ENCODE measurements around the gene PRICKLE4. TPM values are rescaled to one million over a fixed set of nuclear protein-coding genes. Genes with fewer than 3 reads are reported as not detected.

Gene PRICKLE4
- polyA plus RNA-seq, 2 donors = 7.3 to 8.9 TPM

DNA sequence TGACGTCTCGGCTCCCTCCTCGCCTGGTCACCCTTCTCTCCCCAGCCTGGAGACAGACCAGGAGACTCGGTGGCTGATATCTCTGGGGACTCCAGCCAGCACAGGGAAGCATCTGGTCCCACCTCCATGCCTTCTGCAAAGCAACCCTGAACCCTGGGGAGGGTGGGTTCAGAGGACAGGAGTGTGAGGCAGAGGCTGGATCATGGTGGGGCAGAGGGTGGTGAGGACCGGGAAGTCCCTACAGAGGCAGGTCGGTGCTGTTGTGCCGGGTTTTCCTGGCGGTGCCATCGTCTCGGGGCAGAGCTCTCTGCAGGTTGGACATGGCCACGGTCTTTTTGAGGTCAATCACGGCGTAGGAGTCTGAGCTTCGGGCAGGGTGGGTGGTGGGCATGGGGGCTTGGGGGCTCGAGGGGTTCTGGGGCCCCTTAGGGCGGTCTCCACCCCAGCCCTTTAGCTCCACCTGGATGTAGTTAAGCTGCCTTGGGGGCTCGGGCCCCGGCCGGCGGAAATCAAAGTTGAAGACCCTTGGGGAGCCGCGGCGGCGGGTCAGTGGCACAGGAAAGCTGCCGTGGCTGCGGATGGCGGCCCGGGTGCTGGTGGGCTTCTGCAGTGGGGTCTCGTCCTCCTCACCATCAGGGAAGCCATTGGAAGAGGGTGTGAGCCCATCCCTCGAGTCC is 10.1 kb upstream of the PRICKLE4 start:
- H3K27me3 ChIP-seq (ENCODE audit: control insufficient read depth in 1 of 2, insufficient read depth in 2 of 2, low read length in 2 of 2) = no peaks in the 10 kb centered on the region
- H3K27ac ChIP-seq (ENCODE audit: low read depth in 2 of 2, low read length in 1 of 2) = no peak overlapping the region
- 89 to 91% methylated on average over 29 to 30 of the region's 30 CpGs for WGBS, 2 donors
- H3K36me3 ChIP-seq (ENCODE audit: control insufficient read depth in 2 of 2, insufficient read depth in 2 of 2, low read length in 1 of 2) = peaks cover 8 to 36% of the 10 kb centered on the region in 2 donors
- no peak overlapping the region for H3K4me3 ChIP-seq (ENCODE audit: low read depth in 1 of 2, low read length in 2 of 2)
- H3K9me3 ChIP-seq (ENCODE audit: control insufficient read depth in 2 of 2, insufficient read depth in 1 of 2, low read depth in 1 of 2, low read length in 1 of 2) = no peaks in the 10 kb centered on the region
- H3K4me1 ChIP-seq (ENCODE audit: control insufficient read depth in 2 of 2, insufficient read depth in 2 of 2, low read length in 1 of 2) = peaks cover 0 to 4% of the 10 kb centered on the region in 2 donors

DNA sequence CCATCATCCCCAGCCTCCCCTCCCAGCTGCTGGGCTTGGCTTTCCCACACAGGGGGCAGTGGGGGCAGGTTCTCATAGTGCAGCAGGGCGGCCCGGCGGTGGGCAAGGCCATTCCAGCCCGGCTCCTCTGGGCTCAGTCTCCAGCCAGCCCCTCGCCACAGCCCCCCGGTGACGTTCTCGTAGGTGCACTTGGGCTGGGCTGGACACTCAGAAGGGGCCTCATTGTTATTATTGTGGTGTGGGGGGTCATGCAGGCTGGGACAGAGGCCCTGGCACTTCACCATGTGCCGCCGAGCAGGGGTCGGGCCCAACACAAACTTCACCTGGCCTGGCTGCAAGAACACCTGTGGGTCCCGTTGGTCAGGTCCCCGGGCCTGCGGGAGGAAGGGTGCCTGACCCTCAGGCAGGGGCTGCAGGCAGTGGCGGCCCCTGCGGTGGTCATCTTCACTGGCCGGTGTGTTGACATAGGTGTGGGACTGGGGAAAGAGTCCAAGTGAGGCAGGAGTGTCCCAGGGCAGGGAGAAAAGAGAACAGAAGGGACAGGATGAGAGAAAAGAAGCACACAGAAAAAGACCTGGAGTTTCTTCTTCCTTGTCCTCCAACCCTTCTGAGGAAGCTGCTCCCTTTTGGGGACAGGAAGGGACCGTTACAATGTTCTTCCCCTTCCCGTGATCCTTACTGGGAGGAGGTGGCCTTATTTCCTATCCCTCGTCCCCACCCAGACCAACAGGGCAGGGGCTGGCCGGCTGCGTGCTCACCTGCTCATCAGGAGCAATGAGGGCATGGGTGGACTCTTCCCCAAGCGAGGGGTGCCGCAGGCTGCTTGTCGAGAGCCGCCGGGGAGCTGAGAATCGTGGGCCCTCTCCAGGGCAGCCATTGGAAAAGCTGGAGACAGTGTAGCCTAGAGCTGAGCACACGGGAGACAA is 9.3 kb upstream of the PRICKLE4 start:
- Histone ChIP-seq H3K9me3 (ENCODE audit: control insufficient read depth in 2 of 2, insufficient read depth in 1 of 2, low read depth in 1 of 2, low read length in 1 of 2) (no peaks in the 10 kb centered on the region), H3K36me3 (ENCODE audit: control insufficient read depth in 2 of 2, insufficient read depth in 2 of 2, low read length in 1 of 2) (peaks cover 8 to 36% of the 10 kb centered on the region in 2 donors), H3K4me1 (ENCODE audit: control insufficient read depth in 2 of 2, insufficient read depth in 2 of 2, low read length in 1 of 2) (peaks cover 0 to 4% of the 10 kb centered on the region in 2 donors), H3K27me3 (ENCODE audit: control insufficient read depth in 1 of 2, insufficient read depth in 2 of 2, low read length in 2 of 2) (no peaks in the 10 kb centered on the region), H3K4me3 (ENCODE audit: low read depth in 1 of 2, low read length in 2 of 2) (no peak overlapping the region), H3K27ac (ENCODE audit: low read depth in 2 of 2, low read length in 1 of 2) (no peak overlapping the region)
- WGBS, 2 donors = 91 to 92% methylated on average over 26 to 29 of the region's 29 CpGs

DNA sequence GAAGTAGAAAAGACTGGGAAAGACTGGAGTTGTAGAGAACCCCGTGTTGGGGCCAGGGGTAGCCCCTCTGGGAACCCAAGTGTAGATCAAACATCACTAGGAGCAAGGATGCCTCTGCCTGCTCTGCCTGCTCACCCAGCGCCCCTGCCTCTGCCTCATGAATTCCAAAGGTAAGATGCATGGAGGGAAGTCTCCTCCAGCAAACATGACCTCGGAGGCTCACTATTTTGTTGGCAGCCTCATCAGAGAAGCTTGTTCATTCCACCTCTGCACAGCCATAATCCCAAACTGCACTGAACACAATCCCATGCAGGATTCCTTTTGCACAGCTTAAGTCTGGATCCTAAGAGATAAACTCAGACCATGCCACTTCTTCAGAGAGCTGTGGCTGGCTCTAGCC is 5.7 kb upstream of the PRICKLE4 start:
- H3K4me3 ChIP-seq (ENCODE audit: low read depth in 1 of 2, low read length in 2 of 2) = no peak overlapping the region
- H3K9me3 ChIP-seq (ENCODE audit: control insufficient read depth in 2 of 2, insufficient read depth in 1 of 2, low read depth in 1 of 2, low read length in 1 of 2) = no peaks in the 10 kb centered on the region
- H3K27me3 ChIP-seq (ENCODE audit: control insufficient read depth in 1 of 2, insufficient read depth in 2 of 2, low read length in 2 of 2) = no peaks in the 10 kb centered on the region
- H3K36me3 ChIP-seq (ENCODE audit: control insufficient read depth in 2 of 2, insufficient read depth in 2 of 2, low read length in 1 of 2) = peaks cover 8 to 36% of the 10 kb centered on the region in 2 donors
- H3K4me1 ChIP-seq (ENCODE audit: control insufficient read depth in 2 of 2, insufficient read depth in 2 of 2, low read length in 1 of 2) = no peaks in the 10 kb centered on the region
- no peak overlapping the region for H3K27ac ChIP-seq (ENCODE audit: low read depth in 2 of 2, low read length in 1 of 2)
- 87 to 91% methylated on average over 3 of the region's 3 CpGs for WGBS, 2 donors

DNA sequence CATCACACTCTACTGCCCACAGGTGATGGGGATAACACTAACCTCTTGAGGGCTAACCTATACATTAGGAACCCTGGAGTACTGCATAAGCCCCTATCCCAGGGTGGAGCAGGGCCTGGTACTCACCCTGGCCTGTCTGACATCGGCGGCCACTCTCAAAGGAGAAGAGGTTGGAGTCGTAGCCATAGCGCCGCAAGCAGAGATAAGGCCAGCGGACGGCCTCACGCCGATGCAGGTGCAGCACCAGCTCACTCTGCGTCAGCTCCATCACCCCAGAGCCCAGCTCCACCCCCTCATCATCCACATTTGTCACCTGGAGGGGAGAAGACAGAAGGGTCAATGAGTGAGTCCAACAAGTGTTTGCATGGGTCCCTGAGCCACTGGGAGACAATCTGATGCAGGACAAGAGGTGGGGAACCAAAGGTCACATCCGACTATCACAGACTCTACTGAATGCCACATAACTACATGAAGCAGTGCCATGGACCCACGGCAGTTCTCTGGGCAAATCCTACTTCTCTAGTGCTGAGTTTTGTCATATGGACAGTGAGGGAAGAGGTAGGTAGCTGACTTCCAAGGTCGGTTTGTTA is 5.2 kb upstream of the PRICKLE4 start:
- WGBS, 2 donors = 90 to 92% methylated on average over 13 of the region's 13 CpGs
- peaks cover 8 to 35% of the 10 kb centered on the region in 2 donors for H3K36me3 ChIP-seq (ENCODE audit: control insufficient read depth in 2 of 2, insufficient read depth in 2 of 2, low read length in 1 of 2)
- no peak overlapping the region for H3K4me3 ChIP-seq (ENCODE audit: low read depth in 1 of 2, low read length in 2 of 2)
- no peaks in the 10 kb centered on the region for H3K9me3 ChIP-seq (ENCODE audit: control insufficient read depth in 2 of 2, insufficient read depth in 1 of 2, low read depth in 1 of 2, low read length in 1 of 2)
- no peaks in the 10 kb centered on the region for H3K4me1 ChIP-seq (ENCODE audit: control insufficient read depth in 2 of 2, insufficient read depth in 2 of 2, low read length in 1 of 2)
- H3K27me3 ChIP-seq (ENCODE audit: control insufficient read depth in 1 of 2, insufficient read depth in 2 of 2, low read length in 2 of 2) = no peaks in the 10 kb centered on the region
- no peak overlapping the region for H3K27ac ChIP-seq (ENCODE audit: low read depth in 2 of 2, low read length in 1 of 2)

DNA sequence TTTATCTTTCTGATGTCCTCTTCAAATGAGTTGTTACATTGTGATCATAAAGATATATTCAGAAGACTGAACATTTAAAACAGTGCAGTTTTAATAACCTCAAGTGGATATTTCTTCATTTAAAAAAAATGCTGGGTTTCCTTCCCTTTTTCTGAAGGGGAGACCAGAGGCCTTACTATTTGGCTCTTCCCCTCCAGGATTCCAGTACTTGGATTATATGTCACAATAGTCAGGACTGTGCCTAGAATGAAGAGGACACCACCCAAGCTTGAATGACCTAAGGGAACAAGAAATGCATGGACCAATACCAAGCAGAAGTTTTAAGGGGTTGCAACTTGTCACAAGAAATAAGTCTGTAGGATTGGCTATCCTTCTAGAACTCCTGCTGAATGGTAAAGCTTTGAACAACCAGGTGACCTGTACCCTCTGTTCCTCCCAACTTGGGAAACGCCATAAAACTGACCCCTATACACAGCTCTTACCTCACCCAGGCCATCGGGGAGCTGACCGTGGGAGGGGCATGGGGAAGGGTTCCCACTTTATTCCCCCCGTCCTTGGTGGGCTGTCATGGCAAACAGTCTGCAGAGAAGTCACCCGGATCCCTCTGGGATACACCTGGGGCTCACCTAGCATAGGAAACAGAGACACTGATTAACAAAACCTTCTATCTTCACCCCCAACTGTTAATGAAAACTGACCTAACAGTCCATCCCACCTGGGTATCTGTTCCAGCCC is 2.9 kb upstream of the PRICKLE4 start:
- H3K9me3 ChIP-seq (ENCODE audit: control insufficient read depth in 2 of 2, insufficient read depth in 1 of 2, low read depth in 1 of 2, low read length in 1 of 2) = no peaks in the 10 kb centered on the region
- no peak overlapping the region for H3K4me3 ChIP-seq (ENCODE audit: low read depth in 1 of 2, low read length in 2 of 2)
- H3K4me1 ChIP-seq (ENCODE audit: control insufficient read depth in 2 of 2, insufficient read depth in 2 of 2, low read length in 1 of 2) = peaks cover 0 to 3% of the 10 kb centered on the region in 2 donors
- peaks cover 8 to 16% of the 10 kb centered on the region in 2 donors for H3K36me3 ChIP-seq (ENCODE audit: control insufficient read depth in 2 of 2, insufficient read depth in 2 of 2, low read length in 1 of 2)
- WGBS, 2 donors = 85 to 86% methylated on average over 5 of the region's 5 CpGs
- no peak overlapping the region for H3K27ac ChIP-seq (ENCODE audit: low read depth in 2 of 2, low read length in 1 of 2)
- H3K27me3 ChIP-seq (ENCODE audit: control insufficient read depth in 1 of 2, insufficient read depth in 2 of 2, low read length in 2 of 2) = no peaks in the 10 kb centered on the region

DNA sequence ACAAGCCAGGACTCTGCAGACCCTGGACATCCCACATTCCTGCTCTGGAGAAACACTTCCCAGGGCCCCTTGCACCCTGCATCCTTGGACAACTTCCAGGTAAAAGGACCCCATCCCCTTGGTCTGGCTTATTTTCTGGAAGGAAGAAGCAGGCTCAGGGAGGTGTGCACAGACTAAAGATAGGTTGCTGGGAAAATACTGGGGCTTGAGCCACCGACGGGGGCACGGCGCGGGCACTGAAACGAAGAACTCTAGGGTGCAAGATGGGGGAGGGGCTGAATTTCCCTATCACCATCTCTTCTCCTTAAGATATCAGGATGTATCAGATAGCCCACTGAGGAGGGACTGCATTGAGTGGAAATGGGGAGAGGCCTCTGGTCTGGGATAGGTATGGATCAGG is 1.7 kb upstream of the PRICKLE4 start:
- H3K27me3 ChIP-seq (ENCODE audit: control insufficient read depth in 1 of 2, insufficient read depth in 2 of 2, low read length in 2 of 2) = no peaks in the 10 kb centered on the region
- H3K27ac ChIP-seq (ENCODE audit: low read depth in 2 of 2, low read length in 1 of 2) = peak overlapping the region in 1 of 2 donors; percentile 52
- WGBS, 2 donors = 37 to 42% methylated on average over 6 of the region's 6 CpGs
- H3K36me3 ChIP-seq (ENCODE audit: control insufficient read depth in 2 of 2, insufficient read depth in 2 of 2, low read length in 1 of 2) = peaks cover 8 to 15% of the 10 kb centered on the region in 2 donors
- H3K4me3 ChIP-seq (ENCODE audit: low read depth in 1 of 2, low read length in 2 of 2) = peak overlapping the region in 1 of 2 donors; percentile 68
- H3K4me1 ChIP-seq (ENCODE audit: control insufficient read depth in 2 of 2, insufficient read depth in 2 of 2, low read length in 1 of 2) = peaks cover 0 to 5% of the 10 kb centered on the region in 2 donors
- H3K9me3 ChIP-seq (ENCODE audit: control insufficient read depth in 2 of 2, insufficient read depth in 1 of 2, low read depth in 1 of 2, low read length in 1 of 2) = no peaks in the 10 kb centered on the region

DNA sequence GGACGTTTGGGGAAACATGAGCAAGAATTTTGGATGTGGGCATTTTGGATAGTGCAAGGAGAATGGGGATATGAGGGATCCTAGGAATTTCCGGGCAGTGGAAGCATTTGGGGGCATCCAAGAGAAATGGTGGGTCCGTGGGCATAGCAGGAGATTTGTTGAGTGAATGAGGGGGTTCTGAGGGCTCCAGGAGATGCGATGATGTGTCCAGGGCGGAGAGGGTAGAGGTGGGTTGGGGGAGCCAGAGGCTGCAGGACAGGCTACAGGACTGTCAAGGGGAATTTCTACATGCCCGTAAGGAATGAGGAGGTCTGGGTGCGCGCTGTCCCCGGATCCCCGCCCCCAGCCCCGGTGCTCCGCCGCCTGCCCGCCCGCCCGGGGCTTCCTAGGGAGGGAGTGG is 1.2 kb upstream of the PRICKLE4 start:
- no peaks in the 10 kb centered on the region for H3K27me3 ChIP-seq (ENCODE audit: control insufficient read depth in 1 of 2, insufficient read depth in 2 of 2, low read length in 2 of 2)
- peaks cover 6 to 12% of the 10 kb centered on the region in 2 donors for H3K36me3 ChIP-seq (ENCODE audit: control insufficient read depth in 2 of 2, insufficient read depth in 2 of 2, low read length in 1 of 2)
- peaks cover 0 to 9% of the 10 kb centered on the region in 2 donors for H3K4me1 ChIP-seq (ENCODE audit: control insufficient read depth in 2 of 2, insufficient read depth in 2 of 2, low read length in 1 of 2)
- H3K9me3 ChIP-seq (ENCODE audit: control insufficient read depth in 2 of 2, insufficient read depth in 1 of 2, low read depth in 1 of 2, low read length in 1 of 2) = no peaks in the 10 kb centered on the region
- H3K4me3 ChIP-seq (ENCODE audit: low read depth in 1 of 2, low read length in 2 of 2) = peak overlapping the region; percentile 52 to 68
- peak overlapping the region; percentile 52 to 88 for H3K27ac ChIP-seq (ENCODE audit: low read depth in 2 of 2, low read length in 1 of 2)
- 2 to 3% methylated on average over 16 of the region's 16 CpGs for WGBS, 2 donors

DNA sequence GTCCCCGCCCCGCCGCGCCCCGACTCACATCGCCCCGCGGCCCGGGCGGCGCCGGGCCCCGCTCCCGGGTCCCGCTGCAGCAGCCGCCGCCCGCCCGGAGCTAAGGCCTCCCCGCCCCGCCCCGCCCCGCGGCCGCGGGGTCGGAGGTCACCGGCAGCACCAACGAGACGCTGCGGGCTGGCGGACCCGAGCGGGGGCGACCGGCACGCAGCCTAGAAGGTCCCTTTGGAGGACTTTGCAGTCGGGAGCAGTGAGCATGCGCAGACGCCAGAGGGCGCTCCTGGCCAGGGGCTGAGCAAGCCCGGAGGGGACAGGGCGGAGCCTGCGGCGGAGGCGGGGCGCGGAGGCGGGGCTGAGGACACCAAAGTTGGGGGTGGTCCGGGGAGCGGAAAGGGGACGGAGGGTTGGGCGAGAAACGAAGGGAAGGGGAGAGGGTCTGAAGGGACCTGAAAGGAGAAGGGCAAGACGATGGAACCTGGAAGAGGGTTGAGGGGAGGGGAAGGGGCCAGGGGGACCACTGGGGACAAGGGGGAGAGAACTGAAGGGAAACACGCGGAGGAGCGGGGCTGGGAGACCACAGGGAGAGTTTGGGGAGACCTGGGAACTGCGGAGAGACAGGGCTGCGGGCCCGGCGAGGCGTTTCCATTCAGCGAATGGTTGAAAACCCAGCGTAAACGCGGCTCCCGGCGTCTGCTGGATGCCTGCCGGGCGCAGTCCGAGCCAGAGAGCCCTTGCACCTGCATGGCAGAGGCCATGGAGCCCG is 613 bp upstream of the PRICKLE4 start, which contains the start of gene FRS3:
Gene FRS3, minus strand, starts transcription at position 113 of the 763 bp plus-strand sequence. CDS start 2,913 bp downstream, outside the sequence.
- 0 to 1% methylated on average over 53 to 73 of the region's 73 CpGs for WGBS, 2 donors
- peaks cover 0 to 9% of the 10 kb centered on the region in 2 donors for H3K4me1 ChIP-seq (ENCODE audit: control insufficient read depth in 2 of 2, insufficient read depth in 2 of 2, low read length in 1 of 2)
- peak within 1 kb of the TSS; percentile 52 to 68 for H3K4me3 ChIP-seq (ENCODE audit: low read depth in 1 of 2, low read length in 2 of 2)
- no peaks in the 10 kb centered on the region for H3K9me3 ChIP-seq (ENCODE audit: control insufficient read depth in 2 of 2, insufficient read depth in 1 of 2, low read depth in 1 of 2, low read length in 1 of 2)
- H3K27ac ChIP-seq (ENCODE audit: low read depth in 2 of 2, low read length in 1 of 2) = peak within 1 kb of the TSS; percentile 88 to 89
- H3K27me3 ChIP-seq (ENCODE audit: control insufficient read depth in 1 of 2, insufficient read depth in 2 of 2, low read length in 2 of 2) = no peaks in the 10 kb centered on the region
- peaks cover 0 to 5% of the 10 kb centered on the region in 2 donors for H3K36me3 ChIP-seq (ENCODE audit: control insufficient read depth in 2 of 2, insufficient read depth in 2 of 2, low read length in 1 of 2)

All from esophagus (tissue), 2 donors.